Skeletal muscle cell (primary cell): Measurements from ENCODE around the gene DTNA.
"Not testable (repeated sequence)": the region's sequence is repeated elsewhere in the genome, so short reads cannot be mapped to it uniquely, and the experiment has no call there.

Experiments used
- DNase-seq: peaks from one replicate; pipeline ENCODE4 v3.0.0-alpha.2; 2010; ENCODE audit warnings: low read depth
- H3K4me3 ChIP-seq: 2 replicates; pipeline ENCODE4 v1.5.1; 2011; ENCODE audit warnings: low read depth, mild to moderate bottlenecking, control low read depth, low read length, moderate library complexity

DTNA gene

DNA sequence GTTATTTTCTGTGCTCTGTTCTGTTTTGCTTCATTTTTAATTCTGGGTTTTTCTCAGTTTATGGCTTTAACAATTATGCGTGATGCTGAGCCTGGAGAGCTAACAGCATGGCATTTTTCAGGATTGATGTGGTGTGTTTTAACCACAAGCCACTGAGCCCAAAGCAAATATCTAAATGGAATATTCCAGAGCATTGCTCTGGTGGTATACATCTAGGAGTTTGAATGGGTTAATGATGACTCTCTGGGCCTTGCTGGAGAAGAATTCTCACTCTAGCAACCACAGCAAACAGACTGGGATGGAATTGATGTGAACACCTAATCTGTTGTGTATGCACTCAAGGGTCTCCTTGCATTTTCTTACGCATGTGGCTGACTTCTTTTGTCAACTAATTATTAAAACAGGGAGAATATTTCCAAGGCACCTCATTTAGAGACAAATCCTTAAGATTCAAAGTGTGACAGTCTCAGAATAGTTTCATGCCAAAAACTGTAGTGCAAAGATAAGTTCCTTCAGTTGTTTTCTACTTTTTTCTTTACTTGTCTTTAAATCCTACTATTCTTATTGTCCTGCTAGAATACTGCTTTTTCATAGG lies 164.0 kb downstream of the DTNA start:
- no peak for DNase-seq
- no peak overlapping the region for H3K4me3 ChIP-seq

DNA sequence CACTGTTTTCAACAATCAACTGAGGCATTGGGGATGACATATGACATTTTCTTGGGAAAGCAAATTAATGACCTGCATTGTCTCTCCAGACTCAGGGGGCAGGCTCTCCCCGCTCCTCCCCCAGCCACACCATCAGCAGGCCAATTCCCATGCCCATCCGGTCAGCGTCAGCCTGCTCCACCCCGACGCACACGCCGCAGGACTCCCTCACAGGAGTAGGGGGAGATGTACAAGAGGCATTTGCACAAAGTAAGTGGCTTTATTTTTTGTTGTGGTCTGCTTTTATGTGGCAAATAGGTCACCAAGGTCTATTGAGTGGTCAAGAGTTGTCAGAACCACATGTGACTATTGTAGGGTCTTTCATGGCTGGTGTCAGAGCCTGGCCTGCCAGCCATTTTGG lies 165.1 kb downstream of the DTNA start:
- DNase-seq: no peak

DNA sequence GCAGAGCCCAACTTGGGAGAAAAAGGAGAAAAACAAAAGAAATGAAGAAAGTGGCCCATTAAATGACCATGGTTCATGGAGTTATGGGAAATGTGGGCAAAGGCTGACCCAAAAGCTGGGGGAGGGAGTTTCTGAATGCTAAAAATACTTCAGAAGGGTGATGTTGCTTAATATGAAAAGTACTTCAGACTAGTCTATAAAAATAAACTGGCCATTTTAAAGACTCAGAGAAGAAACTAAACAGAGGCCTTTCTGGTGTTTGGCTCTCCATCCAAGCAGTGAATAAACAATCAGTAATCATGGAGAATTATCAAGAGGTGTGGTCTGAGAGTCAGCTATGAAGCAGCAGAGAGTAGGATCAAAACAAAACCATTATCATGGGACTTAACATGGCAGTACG lies 170.3 kb downstream of the DTNA start:
- no peak for DNase-seq
- no peak overlapping the region for H3K4me3 ChIP-seq

More for the DNA sequence above, 165.1 kb downstream of the DTNA start:
- no peak overlapping the region for H3K4me3 ChIP-seq

DNA sequence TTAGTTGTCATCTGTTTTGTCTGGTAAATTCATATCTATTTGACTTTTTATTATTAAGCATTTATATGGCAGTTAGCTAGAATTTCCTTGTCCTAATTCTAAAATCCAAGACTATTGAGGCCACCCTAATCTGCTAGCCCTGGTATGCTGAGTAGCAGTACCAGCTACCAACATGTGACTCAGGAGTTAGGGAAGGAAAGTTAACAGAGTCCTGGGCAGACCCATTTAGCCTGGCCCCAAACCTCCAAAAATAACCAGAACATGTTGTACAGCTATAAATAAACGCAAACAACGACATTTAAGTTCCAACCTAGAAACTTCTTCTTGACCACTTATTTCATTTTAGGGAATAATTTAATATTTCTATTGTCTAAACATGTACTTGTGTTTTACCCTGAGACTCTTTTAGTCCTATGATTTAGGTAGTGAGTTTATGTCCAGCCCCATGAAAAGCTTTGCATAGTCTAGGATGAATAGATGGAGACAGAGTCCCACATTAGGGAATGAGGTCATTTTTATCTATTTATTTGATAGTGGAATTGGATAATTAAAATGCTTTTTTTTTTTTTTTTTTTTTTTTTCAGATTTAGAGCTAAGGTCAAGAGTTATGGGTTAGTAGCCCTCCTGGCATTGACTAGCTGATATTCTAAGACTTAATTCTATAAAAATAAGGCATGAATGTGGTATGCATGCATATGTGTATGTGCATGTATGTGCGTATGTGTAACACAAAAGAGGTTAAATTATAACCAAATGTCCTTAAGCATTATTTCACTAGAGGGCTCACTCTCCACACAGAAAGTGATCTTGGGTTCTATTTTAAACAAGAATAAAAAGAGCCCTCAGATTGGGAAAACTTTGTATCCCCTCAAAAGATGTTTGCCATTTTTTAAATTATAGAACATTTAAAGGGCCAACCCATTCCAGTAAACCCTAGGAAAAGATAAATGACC lies 171.1 kb downstream of the DTNA start:
- no peak overlapping the region for H3K4me3 ChIP-seq
- no peak for DNase-seq

DNA sequence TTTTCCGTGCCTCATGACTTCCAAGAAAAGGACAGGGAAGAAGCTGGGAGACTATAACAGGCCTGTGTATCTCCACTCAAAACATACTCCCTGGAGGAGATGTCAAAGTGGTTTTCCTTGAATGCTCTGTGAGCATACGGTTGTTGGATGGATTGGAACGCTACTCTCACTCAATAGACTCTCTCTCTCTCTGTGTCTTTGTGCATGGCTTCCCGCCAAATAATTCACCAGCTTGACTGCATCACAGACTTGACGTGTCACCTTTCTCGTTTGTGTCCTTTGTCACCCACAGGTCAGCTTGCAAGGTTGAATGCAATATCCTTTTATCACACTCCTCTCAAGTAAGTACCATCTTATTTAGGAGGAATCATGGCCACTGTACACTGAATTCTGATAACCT lies 174.3 kb downstream of the DTNA start:
- no peak overlapping the region for H3K4me3 ChIP-seq
- DNase-seq: no peak

DNA sequence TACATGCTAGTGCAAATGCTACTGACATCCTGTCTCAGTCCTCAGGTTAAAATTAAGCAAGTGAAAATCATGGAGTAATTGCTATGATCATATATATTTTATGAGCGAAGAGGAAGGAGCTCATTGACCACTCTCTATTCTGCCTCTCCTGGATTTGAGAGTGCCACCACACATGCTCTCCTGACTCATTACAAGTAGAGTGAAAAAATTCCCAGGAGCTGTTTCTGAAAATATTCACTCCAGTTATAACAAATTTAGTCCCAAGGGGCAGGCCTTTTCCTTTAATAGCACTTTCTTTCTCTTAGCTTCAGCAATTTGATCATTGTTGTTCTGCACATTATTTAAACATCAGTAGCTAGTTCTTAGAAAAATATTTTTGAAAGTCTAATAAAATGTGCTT lies 176.1 kb downstream of the DTNA start:
- DNase-seq: no peak
- no peak overlapping the region for H3K4me3 ChIP-seq

DNA sequence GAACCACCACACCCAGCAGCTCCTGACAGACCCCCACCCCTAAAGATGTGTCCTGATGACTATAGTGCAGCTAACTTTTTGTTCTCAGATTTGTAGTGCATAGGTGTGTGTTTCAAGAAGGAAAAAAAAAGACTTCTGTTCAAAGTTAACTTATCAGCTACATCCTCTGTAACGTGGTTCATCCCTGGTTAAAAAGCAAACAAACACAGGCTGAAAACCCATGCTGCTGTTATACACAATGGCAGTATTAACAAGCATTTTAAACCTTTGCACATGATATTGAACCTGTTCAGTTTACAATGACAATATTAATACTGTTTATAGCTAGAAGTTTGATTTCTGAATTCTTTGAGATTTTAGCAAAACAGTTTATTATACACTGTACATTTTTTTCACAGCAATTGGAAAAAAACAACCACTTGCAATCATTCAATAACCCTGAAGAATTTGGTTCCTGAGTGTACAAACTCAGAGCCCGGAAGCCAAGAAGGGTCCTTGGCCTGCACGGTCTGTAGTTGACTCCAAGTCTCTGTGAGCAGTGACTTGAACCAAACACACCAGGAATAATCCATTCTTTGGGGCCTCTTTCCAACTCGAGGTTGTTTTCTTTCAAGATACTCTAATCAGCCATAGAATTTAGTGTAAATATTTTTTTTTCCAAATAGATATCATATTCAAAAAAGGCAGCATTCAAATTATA lies 177.9 kb downstream of the DTNA start:
- no peak for DNase-seq
- H3K4me3 ChIP-seq: no peak overlapping the region

DNA sequence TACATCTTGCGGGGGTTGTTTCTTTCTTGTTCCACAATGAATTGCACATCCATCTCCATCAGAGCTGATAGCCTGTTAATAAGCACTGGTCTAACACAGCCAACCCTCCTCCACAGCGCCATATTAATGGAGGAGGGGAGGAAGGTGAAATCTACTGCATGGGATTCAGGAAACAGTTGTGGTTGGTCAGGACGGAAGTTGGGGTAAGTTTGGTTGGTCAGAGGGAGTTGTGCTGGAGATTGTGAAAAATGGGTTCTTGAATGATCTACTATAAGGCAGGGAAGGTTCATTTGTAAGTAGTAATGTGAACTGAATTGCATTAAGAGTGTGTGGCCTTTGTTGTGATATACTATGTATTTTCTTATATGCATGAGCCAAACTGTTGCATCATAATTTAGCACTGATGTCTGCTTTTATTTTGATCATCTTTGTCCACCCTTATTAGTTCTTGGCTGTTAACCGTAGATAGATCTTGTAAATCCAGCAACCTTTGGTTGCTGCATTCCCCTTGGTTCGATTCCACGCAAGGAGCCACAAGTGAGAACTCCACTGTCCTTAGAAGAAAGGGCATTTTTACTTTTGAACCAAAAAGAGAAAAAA lies 180.5 kb downstream of the DTNA start:
- no peak overlapping the region for H3K4me3 ChIP-seq
- DNase-seq: no peak

DNA sequence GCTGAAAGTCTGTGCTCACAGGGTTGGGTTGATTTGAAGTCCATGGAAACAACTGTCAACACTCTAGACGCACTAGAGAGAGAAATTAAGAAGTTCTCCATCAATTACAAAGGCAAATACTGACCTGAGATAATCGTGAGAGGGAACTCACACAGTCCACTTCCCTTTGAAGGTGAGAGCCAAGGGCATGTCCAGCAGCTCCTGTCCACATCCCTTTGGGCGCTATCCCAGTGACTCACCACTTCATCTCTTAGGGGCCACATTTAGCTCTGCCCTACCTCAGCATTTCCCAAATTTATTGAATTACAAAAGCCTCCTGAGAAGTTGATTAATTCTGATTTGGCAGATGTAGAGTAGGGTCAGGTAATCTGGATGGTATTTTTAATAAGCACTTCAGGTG lies 182.3 kb downstream of the DTNA start:
- no peak overlapping the region for H3K4me3 ChIP-seq

DNA sequence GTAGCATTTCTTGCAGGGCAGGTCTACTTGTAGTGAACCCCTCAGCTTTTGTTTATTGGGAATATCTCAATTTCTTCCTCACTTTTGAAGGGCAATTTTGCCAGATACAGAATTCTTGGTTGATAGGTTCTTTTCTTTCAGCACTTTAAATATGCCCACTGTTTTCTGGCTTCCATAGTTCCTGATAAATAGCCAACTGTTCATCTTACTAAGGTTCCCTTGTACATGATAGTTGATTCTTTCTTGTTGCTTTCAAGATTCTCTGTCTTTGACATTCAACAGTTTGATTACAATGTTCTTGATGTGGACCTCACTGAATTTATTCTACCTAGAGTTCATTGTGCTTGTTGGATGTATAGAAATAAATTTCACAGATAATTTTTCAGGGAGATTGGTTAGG lies 183.1 kb downstream of the DTNA start:
- DNase-seq: no peak

More for the DNA sequence above, 182.3 kb downstream of the DTNA start:
- no peak for DNase-seq

DNA sequence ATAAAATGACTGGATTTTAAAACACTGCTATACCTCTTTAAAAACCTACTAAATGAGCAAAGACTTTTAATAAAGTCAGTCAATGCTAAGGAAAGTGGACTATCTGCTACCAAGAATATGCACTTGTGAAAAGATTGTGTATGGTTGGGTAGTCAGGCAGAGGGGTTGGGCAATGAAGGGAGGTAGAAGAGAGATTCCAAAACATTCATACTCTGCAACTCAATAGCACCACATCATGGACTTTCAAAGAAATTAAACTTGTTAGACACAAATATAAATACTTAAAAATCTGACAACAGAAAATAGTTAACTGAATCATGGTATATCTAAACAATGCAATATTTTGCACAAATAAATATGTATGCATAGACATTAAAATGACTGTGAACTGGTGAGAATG lies 191.2 kb downstream of the DTNA start:
- no peak for DNase-seq
- H3K4me3 ChIP-seq: no peak overlapping the region

More for the DNA sequence above, 183.1 kb downstream of the DTNA start:
- no peak overlapping the region for H3K4me3 ChIP-seq

DNA sequence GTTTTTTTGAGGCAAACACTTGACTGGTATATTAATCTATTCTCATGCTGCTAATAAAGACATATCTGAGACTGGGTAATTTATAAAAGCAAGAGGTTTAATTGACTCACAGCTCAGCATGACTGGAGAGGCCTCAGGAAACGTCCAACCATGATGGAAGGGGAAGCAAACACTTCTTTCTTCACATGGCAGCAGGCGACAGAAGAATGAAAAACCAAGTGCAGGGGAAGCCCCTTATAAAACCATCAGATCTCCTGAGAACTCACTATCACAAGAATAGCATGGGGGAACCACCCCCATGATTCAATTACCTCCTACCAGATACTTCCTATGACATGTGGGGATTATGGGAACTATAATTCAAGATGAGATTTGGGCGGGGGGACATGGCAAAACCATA lies 194.9 kb downstream of the DTNA start:
- DNase-seq: no peak
- H3K4me3 ChIP-seq: no peak overlapping the region

DNA sequence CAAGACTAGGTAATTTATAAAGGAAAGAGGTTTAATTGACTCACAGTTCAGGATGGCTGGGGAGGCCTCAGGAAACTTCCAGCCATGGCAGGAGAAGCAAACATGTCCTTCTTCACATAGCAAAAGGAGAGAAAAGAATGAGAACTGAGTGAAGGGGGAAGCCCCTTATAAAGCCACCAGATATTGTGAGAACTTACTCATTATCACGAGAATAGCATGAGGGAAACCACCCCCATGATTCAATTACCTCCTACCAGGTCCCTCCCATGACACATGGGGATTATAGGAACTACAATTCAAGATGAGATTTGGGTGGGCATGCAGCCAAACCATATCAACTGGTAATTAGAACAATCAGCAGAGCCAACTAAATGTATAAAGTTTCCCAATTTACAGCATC lies 196.9 kb downstream of the DTNA start:
- not testable (repeated sequence) for H3K4me3 ChIP-seq, DNase-seq

DNA sequence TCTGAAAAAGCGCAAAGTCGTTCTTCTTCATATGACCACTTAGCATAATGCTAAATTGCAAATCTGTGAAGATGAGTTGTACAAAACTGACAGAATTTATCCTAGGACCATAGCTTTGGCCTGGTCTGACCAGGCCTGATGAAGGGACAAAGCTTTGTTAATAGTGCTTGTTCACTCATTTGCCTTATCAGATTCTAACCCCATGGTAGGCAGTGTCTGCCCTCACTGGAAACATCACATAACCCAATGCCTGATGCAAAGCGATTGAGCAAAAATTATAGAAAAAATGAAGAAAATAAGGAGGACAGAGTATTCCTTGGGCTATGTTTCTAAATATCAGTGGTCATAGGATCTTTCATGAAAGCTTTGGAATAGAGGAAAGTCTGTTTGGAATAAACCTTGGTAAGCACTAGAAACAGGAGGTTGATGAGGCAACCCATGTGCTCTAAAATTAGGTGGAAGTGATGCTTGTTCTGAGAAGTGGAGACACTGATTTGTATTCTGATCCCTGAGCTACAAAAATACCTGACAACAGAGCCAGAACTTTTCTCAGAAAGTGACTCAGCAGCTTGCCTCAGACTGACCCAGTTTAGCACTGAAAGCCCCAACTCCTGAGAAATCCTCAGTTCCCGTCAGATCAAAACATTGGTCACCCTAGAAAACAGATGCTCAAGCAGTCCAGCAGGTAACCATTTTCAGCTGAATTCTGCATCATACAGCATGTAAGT lies 199.7 kb downstream of the DTNA start:
- DNase-seq: peak; percentile 73
- H3K4me3 ChIP-seq: no peak overlapping the region

DNA sequence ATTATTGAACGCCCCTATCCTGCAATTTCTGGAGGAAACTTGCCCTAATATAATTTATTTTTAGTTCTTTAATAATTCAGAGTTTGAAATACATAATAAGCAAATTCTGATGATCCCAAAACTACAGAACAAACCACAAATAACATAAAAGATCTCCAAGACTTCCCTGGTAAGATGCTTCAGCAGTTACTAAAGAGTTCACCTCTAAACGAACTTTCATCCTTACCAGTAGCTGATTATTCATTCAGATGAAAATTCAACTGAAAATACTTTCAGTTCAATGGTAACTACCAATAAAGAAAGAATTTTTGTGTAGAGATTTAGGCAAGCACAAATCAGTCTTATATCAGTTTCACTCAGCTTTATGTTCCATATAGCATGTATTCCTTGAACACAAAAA lies 201.0 kb downstream of the DTNA start:
- no peak overlapping the region for H3K4me3 ChIP-seq
- no peak for DNase-seq

DNA sequence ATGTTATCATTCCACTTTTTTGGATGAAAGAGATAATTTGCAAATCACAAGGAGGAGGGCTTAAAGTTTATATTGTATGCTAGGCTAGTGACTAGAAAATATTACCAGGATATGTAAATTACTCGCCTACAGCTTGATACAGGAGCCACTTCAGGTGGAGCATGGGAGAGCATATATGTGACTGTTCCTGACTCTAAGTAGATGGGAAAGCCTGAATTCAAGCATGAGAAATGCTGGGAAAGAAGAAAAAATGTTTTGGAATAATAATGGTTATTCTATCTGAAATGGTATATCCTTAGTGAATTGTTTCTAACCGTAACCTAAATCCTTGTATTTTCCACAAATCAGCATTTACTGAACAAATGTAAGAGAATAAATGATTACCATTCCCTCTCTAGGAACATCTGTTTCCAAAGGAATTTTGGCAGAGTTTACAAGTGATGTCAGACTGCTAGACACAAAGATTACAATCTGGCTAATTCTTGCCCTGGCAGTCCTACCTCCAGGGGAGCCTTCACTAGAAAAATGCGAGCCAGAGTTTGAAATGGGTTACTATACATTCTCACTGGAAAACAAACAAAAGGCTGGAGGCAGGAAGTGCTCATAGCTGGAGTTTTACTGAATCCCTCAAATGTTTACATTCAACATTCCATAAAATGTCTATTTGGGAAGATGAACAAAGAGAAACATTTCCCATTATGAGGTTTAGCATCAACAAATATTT lies 201.7 kb downstream of the DTNA start:
- peak; percentile 83 for DNase-seq
- H3K4me3 ChIP-seq: no peak overlapping the region

DNA sequence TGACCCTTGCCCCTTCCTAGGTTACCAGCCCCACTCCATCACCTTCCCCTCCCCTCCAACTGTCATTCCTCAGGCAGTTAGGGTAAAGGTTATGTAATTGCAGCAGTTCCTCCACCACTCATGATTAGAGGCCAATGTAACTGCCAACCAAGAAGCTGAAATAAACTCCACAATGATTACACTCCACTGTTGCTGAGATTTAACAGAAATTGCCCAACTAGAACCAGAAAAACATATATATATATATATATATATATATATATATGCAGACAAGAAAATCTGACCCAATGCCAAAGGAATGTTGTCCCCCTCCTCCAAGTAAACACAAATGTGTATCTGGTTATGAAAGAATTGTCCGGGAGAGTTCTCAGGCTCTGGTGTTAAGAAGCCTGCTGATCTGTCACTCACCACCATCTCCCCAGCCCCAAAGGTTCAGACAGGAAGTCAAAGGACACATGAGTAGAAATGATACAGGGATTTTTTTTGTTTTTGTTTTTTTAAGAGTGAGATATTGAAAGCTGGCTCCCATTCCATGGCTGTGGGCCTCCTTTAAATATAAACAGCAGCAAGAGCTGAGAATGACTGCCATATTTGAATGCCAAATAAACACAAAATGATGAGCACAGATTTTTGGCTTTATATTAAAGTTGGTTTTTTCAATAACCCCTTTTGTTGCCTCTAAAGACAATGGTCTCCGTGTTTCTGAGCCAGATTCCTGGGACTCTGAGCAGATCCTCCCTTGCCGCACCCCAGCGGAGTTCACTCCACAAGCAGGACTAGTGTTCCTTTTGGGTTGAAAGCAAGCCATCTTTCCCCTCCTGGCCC lies 204.0 kb downstream of the DTNA start:
- no peak overlapping the region for H3K4me3 ChIP-seq
- DNase-seq: peak; percentile 79

DNA sequence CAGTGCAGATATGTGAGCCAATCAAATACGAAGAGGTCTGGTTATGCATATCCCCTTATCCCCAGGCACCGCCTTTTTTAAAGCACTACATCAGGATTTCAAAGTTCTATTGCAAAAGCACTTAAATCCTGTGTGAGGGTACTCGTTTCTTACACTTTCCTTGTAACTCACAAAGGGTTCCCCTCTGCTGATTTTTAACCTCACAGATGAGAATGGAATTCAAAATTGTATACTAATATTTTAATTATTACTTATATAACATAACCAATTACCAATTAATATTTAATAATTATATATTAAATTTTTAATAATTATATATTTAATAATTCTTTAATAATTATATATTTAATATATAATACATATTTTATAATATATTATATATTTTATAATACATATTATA lies 204.9 kb downstream of the DTNA start:
- DNase-seq: no peak
- H3K4me3 ChIP-seq: no peak overlapping the region
